Smooth muscle cell (in vitro differentiated cells): ENCODE data around the gene HBG2. TPM values are rescaled to one million over a fixed set of nuclear protein-coding genes. Genes with fewer than 3 reads are reported as not detected.

Experiments
- DNase-seq: peaks from one replicate; lab custom pipeline; 2025; ENCODE audit not compliant: unreplicated experiment; lab: John Stamatoyannopoulos, UW
- H2AFZ ChIP-seq: fragments of 200-600 bp; sonication (generic); 2 replicates; pipeline ENCODE4 v1.6.0; 2016; ENCODE audit warnings: antibody characterized with exemption, low read depth, mild to moderate bottlenecking
- H3F3A ChIP-seq: fragments of 200-600 bp; sonication (generic); 2 replicates; pipeline ENCODE4 v1.6.0; 2017; ENCODE audit warnings: antibody characterized with exemption, low read depth
- H3K27ac ChIP-seq: fragments of 200-600 bp; sonication (generic); 2 replicates; pipeline ENCODE4 v1.5.1; 2016; ENCODE audit warnings: low read depth, mild to moderate bottlenecking
- H3K27me3 ChIP-seq: fragments of 200-600 bp; sonication (generic); 2 replicates; pipeline ENCODE4 v1.6.1; 2016; ENCODE audit warnings: low read depth, mild to moderate bottlenecking
- H3K36me3 ChIP-seq: fragments of 200-600 bp; sonication (generic); 2 replicates; pipeline ENCODE4 v1.5.1; 2016; ENCODE audit warnings: low read depth
- H3K4me1 ChIP-seq: fragments of 200-600 bp; sonication (generic); 2 replicates; pipeline ENCODE4 v1.5.1; 2016; ENCODE audit warnings: low read depth
- H3K4me2 ChIP-seq: fragments of 200-600 bp; sonication (generic); 2 replicates; pipeline ENCODE4 v1.6.0; 2016; ENCODE audit warnings: mild to moderate bottlenecking
- H3K4me3 ChIP-seq: fragments of 200-600 bp; sonication (generic); 2 replicates; pipeline ENCODE4 v1.5.1; 2016; ENCODE audit warnings: mild to moderate bottlenecking
- H3K79me2 ChIP-seq: fragments of 200-600 bp; sonication (generic); 2 replicates; pipeline ENCODE4 v1.6.0; 2016; ENCODE audit warnings: low read depth, mild to moderate bottlenecking
- H3K9ac ChIP-seq: fragments of 200-600 bp; sonication (generic); 2 replicates; pipeline ENCODE4 v1.6.0; 2016; ENCODE audit warnings: low read depth
- H3K9me3 ChIP-seq: fragments of 200-600 bp; sonication (generic); replicated peaks from 2 replicates; pipeline ENCODE4 v1.5.1; 2016; ENCODE audit warnings: low read depth
- H4K20me1 ChIP-seq: fragments of 200-600 bp; sonication (generic); 2 replicates; pipeline ENCODE4 v1.6.0; 2016; ENCODE audit warnings: low read depth
- WGBS: methylation state at CpG from one replicate; pipeline ENCODE4 v1.1.7; 2016; ENCODE audit warnings: low lambda C conversion rate; 5-methylcytosine and 5-hydroxymethylcytosine counted together
- polyA plus RNA-seq: library from polyadenylated mRNA; unstranded; fragments of >200 nt; fragmentation: Nextera tagmentation; extraction: Ambion mirVana; gene quantifications from 2 replicates; pipeline ENCODE4 v1.2.1, GENCODE V29; 2016
- total RNA-seq: library from RNA; depleted of rRNA; stranded (reverse); fragments of >200 nt; gene quantifications from 2 replicates; pipeline ENCODE4 v1.2.3, GENCODE V29; 2014
- TF ChIP-seq, protein P1 (sequence below): fragments of 200-600 bp; sonication (generic); IDR thresholded peaks from 2 replicates; pipeline ENCODE4 v1.5.1; 2017; ENCODE audit warnings: borderline replicate concordance, mild to moderate bottlenecking, antibody characterized with exemption; ENCODE audit not compliant: insufficient read depth, poor library complexity, severe bottlenecking

The HBG2 gene
- total and polyA plus RNA-seq, 2 experiments from 2014 or later = not detected

DNA sequence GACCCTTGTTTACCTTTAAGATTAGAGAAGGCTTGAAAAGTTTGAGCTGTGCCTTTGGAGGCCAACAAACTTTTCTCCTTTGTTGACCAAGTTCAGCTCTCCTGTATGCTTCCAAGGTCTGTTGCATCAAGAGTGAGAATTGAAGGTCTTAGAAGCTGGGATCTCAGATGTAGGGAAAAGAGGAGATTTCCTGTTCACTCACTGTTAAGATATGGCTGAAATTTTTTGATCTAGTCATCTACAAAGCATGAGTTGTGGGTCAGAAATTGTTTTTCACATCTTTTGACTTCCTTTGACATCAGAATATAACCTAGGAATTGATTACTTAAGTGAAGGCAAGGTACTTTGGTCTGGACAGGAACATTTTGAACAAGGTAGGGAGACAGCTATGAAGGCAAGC lies 35.1 kb upstream of the HBG2 start:
- H4K20me1 ChIP-seq = no peaks in the 10 kb centered on the region
- no peaks in the 10 kb centered on the region for H3F3A ChIP-seq
- peak overlapping the region; percentile 10 for H3K27ac ChIP-seq
- no peaks in the 10 kb centered on the region for H3K36me3 ChIP-seq
- H2AFZ ChIP-seq = no peak overlapping the region
- no peaks in the 10 kb centered on the region for H3K27me3 ChIP-seq
- H3K79me2 ChIP-seq = no peaks in the 10 kb centered on the region
- TF ChIP-seq, protein P1, sequence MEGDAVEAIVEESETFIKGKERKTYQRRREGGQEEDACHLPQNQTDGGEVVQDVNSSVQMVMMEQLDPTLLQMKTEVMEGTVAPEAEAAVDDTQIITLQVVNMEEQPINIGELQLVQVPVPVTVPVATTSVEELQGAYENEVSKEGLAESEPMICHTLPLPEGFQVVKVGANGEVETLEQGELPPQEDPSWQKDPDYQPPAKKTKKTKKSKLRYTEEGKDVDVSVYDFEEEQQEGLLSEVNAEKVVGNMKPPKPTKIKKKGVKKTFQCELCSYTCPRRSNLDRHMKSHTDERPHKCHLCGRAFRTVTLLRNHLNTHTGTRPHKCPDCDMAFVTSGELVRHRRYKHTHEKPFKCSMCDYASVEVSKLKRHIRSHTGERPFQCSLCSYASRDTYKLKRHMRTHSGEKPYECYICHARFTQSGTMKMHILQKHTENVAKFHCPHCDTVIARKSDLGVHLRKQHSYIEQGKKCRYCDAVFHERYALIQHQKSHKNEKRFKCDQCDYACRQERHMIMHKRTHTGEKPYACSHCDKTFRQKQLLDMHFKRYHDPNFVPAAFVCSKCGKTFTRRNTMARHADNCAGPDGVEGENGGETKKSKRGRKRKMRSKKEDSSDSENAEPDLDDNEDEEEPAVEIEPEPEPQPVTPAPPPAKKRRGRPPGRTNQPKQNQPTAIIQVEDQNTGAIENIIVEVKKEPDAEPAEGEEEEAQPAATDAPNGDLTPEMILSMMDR = no peak
- no peaks in the 10 kb centered on the region for H3K9me3 ChIP-seq
- no peak overlapping the region for H3K4me2 ChIP-seq
- H3K4me3 ChIP-seq = no peak overlapping the region
- no peaks in the 10 kb centered on the region for H3K4me1 ChIP-seq
- no peak for DNase-seq
- H3K9ac ChIP-seq = no peak overlapping the region

DNA sequence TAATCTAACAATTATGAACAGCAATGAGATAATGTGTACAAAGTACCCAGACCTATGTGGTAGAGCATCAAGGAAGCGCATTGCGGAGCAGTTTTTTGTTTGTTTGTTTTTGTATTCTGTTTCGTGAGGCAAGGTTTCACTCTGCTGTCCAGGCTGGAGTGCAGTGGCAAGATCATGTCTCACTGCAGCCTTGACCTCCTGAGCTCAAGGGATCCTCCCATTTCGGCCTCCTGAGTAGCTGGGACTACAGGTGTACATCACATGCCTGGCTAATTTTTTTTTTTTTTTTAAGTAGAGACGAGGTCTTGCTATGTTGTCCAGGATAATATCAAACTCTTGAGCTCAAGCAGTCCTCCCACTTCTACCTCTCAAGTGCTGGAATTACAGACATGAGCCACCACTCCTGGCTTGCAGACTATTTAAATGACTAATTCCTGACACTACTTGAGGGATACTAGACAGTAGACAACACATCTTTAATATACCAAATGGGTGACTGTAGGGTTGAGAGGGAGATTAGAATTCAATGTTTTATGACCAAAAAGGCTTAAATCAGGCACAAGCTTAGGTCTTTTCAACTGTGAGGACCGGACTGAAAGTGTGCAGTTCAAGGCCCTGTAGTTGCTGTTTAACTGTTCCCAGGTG lies 34.4 kb upstream of the HBG2 start:
- no peak for DNase-seq
- Histone ChIP-seq H2AFZ (no peak overlapping the region), H3F3A (no peaks in the 10 kb centered on the region)

DNA sequence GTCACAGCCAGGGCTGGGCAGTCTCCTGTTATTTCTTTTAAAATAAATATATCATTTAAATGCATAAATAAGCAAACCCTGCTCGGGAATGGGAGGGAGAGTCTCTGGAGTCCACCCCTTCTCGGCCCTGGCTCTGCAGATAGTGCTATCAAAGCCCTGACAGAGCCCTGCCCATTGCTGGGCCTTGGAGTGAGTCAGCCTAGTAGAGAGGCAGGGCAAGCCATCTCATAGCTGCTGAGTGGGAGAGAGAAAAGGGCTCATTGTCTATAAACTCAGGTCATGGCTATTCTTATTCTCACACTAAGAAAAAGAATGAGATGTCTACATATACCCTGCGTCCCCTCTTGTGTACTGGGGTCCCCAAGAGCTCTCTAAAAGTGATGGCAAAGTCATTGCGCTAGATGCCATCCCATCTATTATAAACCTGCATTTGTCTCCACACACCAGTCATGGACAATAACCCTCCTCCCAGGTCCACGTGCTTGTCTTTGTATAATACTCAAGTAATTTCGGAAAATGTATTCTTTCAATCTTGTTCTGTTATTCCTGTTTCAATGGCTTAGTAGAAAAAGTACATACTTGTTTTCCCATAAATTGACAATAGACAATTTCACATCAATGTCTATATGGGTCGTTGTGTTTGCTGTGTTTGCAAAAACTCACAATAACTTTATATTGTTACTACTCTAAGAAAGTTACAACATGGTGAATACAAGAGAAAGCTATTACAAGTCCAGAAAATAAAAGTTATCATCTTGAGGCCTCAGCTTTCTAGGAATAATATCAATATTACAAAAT lies 33.7 kb upstream of the HBG2 start:
- no peaks in the 10 kb centered on the region for H3K4me1 ChIP-seq
- H3K4me3 ChIP-seq = no peak overlapping the region
- H3K27me3 ChIP-seq = no peaks in the 10 kb centered on the region
- no peak overlapping the region for H3K9ac ChIP-seq
- WGBS = 71% methylated on average over 7 of the region's 7 CpGs
- TF ChIP-seq, protein P1 = no peak
- H3K4me2 ChIP-seq = no peak overlapping the region
- H3K36me3 ChIP-seq = no peaks in the 10 kb centered on the region
- DNase-seq = no peak
- H4K20me1 ChIP-seq = no peaks in the 10 kb centered on the region
- H3F3A ChIP-seq = no peaks in the 10 kb centered on the region
- H3K27ac ChIP-seq = no peak overlapping the region
- H3K9me3 ChIP-seq = no peaks in the 10 kb centered on the region
- H3K79me2 ChIP-seq = no peaks in the 10 kb centered on the region
- no peak overlapping the region for H2AFZ ChIP-seq

More for the DNA sequence above, 34.4 kb upstream of the HBG2 start:
- WGBS = 72% methylated on average over 6 of the region's 6 CpGs
- Histone ChIP-seq H3K79me2 (no peaks in the 10 kb centered on the region), H4K20me1 (no peaks in the 10 kb centered on the region), H3K9me3 (no peaks in the 10 kb centered on the region), H3K36me3 (no peaks in the 10 kb centered on the region), H3K27ac (peak overlapping the region; percentile 10), H3K4me3 (no peak overlapping the region), H3K4me2 (no peak overlapping the region), H3K9ac (no peak overlapping the region), H3K4me1 (no peaks in the 10 kb centered on the region), H3K27me3 (no peaks in the 10 kb centered on the region)
- TF ChIP-seq, protein P1 = no peak
